HEK293 (cell line): ENCODE data around the gene HTR4.

Experiments
- CTCF ChIA-PET: fragments of 350-600 bp; formaldehyde crosslinking; extraction: SDS; loops from one replicate; lab custom pipeline; 2021; ENCODE audit warnings: antibody characterized with exemption; lab: Yijun Ruan, JAX
- POLR2A ChIA-PET: fragments of 300-600 bp; formaldehyde crosslinking; extraction: SDS; loops from one replicate; lab custom pipeline; 2020; ENCODE audit warnings: antibody characterized with exemption, inconsistent platforms; lab: Yijun Ruan, JAX
- H3K27ac ChIP-seq: fragments of 200-500 bp; sonication (Bioruptor generic); 2 replicates; pipeline ENCODE4 v1.5.1; 2014; ENCODE audit warnings: low read depth, low read length, control low read depth, inconsistent platforms; ENCODE audit errors: extremely low read depth
- H3K36me3 ChIP-seq, 2 experiments: fragments of 200-500 bp in 1 of 2; sonication (Bioruptor generic) in 1 of 2; 1 replicate in 1 of 2; 2 replicates in 1 of 2; pipeline ENCODE4 v1.5.1; 2014 to 2017; ENCODE audit warnings: inconsistent platforms in 2 of 2, low read length in 2 of 2; ENCODE audit not compliant: control insufficient read depth in 2 of 2, insufficient read depth in 1 of 2
- H3K4me1 ChIP-seq: fragments of 200-500 bp; sonication (Bioruptor generic); 2 replicates; pipeline ENCODE4 v1.5.1; 2014; ENCODE audit warnings: mild to moderate bottlenecking, low read length, inconsistent platforms; ENCODE audit not compliant: control insufficient read depth, insufficient read depth
- H3K4me3 ChIP-seq: 2 replicates; pipeline ENCODE4 v1.5.1; 2011; ENCODE audit warnings: low read depth, mild to moderate bottlenecking, control low read depth, low read length, moderate library complexity
- H3K9me3 ChIP-seq: fragments of 200-500 bp; sonication (Bioruptor generic); 2 replicates; pipeline ENCODE4 v1.5.1; 2014; ENCODE audit warnings: low read depth, low read length, inconsistent platforms; ENCODE audit not compliant: control insufficient read depth, insufficient read depth
- HOXC10 ChIP-seq: sonication (generic); formaldehyde crosslinking; IDR thresholded peaks from 2 replicates; pipeline ENCODE4 v1.8.1; 2023; ENCODE audit warnings: mild to moderate bottlenecking, missing genetic modification reagents
- MEIS1 ChIP-seq: sonication (generic); formaldehyde crosslinking; IDR thresholded peaks from 2 replicates; pipeline ENCODE4 v1.8.1; 2022; ENCODE audit warnings: missing genetic modification reagents, mild to moderate bottlenecking, borderline replicate concordance
- SCRT2 ChIP-seq: fragments of 450-650 bp; formaldehyde crosslinking; IDR thresholded peaks from 2 replicates; pipeline ENCODE4 v1.5.1; 2016; ENCODE audit warnings: missing biosample characterization, missing genetic modification characterization
- SP7 ChIP-seq: fragments of 450-650 bp; formaldehyde crosslinking; IDR thresholded peaks from 2 replicates; pipeline ENCODE4 v1.5.1; 2016; ENCODE audit warnings: missing biosample characterization, missing genetic modification characterization
- ZBTB11 ChIP-seq: fragments of 450-650 bp; formaldehyde crosslinking; conservative IDR thresholded peaks from 2 replicates; pipeline ENCODE4 v1.5.1; 2016; ENCODE audit warnings: low read depth, missing biosample characterization, missing genetic modification characterization
- ZBTB17 ChIP-seq: fragments of 450-650 bp; formaldehyde crosslinking; IDR thresholded peaks from 2 replicates; pipeline ENCODE4 v1.5.1; 2016; ENCODE audit warnings: missing biosample characterization, missing genetic modification characterization
- ZNF121 ChIP-seq: fragments of 450-650 bp; formaldehyde crosslinking; IDR thresholded peaks from 2 replicates; pipeline ENCODE4 v1.5.1; 2016; ENCODE audit warnings: missing biosample characterization, missing genetic modification characterization
- ZNF202 ChIP-seq: fragments of 450-650 bp; formaldehyde crosslinking; IDR thresholded peaks from 2 replicates; pipeline ENCODE4 v1.5.1; 2016; ENCODE audit warnings: missing biosample characterization, missing genetic modification characterization, borderline replicate concordance
- ZNF266 ChIP-seq: fragments of 450-650 bp; formaldehyde crosslinking; IDR thresholded peaks from 2 replicates; pipeline ENCODE4 v1.5.1; 2016; ENCODE audit warnings: missing biosample characterization, missing genetic modification characterization, low read depth
- ZNF362 ChIP-seq: fragments of 450-650 bp; formaldehyde crosslinking; IDR thresholded peaks from 2 replicates; pipeline ENCODE4 v1.5.1; 2016; ENCODE audit warnings: missing biosample characterization, missing genetic modification characterization
- ZNF518A ChIP-seq: fragments of 450-650 bp; formaldehyde crosslinking; conservative IDR thresholded peaks from 2 replicates; pipeline ENCODE4 v1.5.1; 2016; ENCODE audit warnings: low read depth, missing biosample characterization, missing genetic modification characterization
- ZNF548 ChIP-seq: fragments of 450-650 bp; formaldehyde crosslinking; IDR thresholded peaks from 2 replicates; pipeline ENCODE4 v1.5.1; 2016; ENCODE audit warnings: missing biosample characterization, missing genetic modification characterization
- ZNF549 ChIP-seq: fragments of 450-650 bp; IDR thresholded peaks from 2 replicates; pipeline ENCODE4 v1.5.1; 2018; ENCODE audit warnings: missing biosample characterization, missing genetic modification characterization, mild to moderate bottlenecking, inconsistent platforms, moderate library complexity
- ZNF555 ChIP-seq: fragments of 450-650 bp; formaldehyde crosslinking; conservative IDR thresholded peaks from 2 replicates; pipeline ENCODE4 v1.5.1; 2017; ENCODE audit warnings: missing biosample characterization, mild to moderate bottlenecking, missing genetic modification characterization, inconsistent platforms

The HTR4 gene

GRCh38 chr5:148660346-148660660 is 6.0 kb upstream of the HTR4 start (continued):
- no peak for TF ChIP-seq ZBTB11

- H3K4me3 ChIP-seq, result no peak overlapping the region
- ChIA-PET POLR2A (no interaction called here), CTCF (interaction anchor here (0.6 kb wide), 2 partner anchors 261 to 321 kb away, joined by 3 read pairs; no protein-coding TSS in a partner anchor)
- H3K4me1 ChIP-seq, result no peaks in the 10 kb centered on the region; the same call in 1 of the 2 replicates
- H3K9me3 ChIP-seq, result no peaks in the 10 kb centered on the region
- no peak overlapping the region for H3K27ac ChIP-seq
- H3K36me3 ChIP-seq, result no peaks in the 10 kb centered on the region
- no peak for TF ChIP-seq ZNF362 (tag by site-specific recombination)
- TF ChIP-seq ZNF548, result no peak
- no peak for TF ChIP-seq SCRT2 (tag by site-specific recombination)
- TF ChIP-seq ZNF555 (tag by site-specific recombination), result no peak
- no peak for TF ChIP-seq ZNF121
- no peak for TF ChIP-seq ZNF266 (tag by site-specific recombination)
- no peak for TF ChIP-seq HOXC10 (CRISPR knock-in tag)
- TF ChIP-seq ZNF202 (tag by site-specific recombination), result no peak
- TF ChIP-seq ZNF549 (tag by site-specific recombination), result no peak
- no peak for TF ChIP-seq MEIS1 (CRISPR knock-in tag)
- no peak for TF ChIP-seq SP7 (tag by site-specific recombination)
- TF ChIP-seq ZBTB17 (tag by site-specific recombination), result no peak
- TF ChIP-seq ZNF518A (tag by site-specific recombination), result no peak
These were observed 5.5 kb upstream of the HTR4 start for GRCh38 chr5:148659641-148660345.
